ENCODE measurements around the gene NRDC.

Gene NRDC, protein sequence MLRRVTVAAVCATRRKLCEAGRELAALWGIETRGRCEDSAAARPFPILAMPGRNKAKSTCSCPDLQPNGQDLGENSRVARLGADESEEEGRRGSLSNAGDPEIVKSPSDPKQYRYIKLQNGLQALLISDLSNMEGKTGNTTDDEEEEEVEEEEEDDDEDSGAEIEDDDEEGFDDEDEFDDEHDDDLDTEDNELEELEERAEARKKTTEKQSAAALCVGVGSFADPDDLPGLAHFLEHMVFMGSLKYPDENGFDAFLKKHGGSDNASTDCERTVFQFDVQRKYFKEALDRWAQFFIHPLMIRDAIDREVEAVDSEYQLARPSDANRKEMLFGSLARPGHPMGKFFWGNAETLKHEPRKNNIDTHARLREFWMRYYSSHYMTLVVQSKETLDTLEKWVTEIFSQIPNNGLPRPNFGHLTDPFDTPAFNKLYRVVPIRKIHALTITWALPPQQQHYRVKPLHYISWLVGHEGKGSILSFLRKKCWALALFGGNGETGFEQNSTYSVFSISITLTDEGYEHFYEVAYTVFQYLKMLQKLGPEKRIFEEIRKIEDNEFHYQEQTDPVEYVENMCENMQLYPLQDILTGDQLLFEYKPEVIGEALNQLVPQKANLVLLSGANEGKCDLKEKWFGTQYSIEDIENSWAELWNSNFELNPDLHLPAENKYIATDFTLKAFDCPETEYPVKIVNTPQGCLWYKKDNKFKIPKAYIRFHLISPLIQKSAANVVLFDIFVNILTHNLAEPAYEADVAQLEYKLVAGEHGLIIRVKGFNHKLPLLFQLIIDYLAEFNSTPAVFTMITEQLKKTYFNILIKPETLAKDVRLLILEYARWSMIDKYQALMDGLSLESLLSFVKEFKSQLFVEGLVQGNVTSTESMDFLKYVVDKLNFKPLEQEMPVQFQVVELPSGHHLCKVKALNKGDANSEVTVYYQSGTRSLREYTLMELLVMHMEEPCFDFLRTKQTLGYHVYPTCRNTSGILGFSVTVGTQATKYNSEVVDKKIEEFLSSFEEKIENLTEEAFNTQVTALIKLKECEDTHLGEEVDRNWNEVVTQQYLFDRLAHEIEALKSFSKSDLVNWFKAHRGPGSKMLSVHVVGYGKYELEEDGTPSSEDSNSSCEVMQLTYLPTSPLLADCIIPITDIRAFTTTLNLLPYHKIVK

DNA sequence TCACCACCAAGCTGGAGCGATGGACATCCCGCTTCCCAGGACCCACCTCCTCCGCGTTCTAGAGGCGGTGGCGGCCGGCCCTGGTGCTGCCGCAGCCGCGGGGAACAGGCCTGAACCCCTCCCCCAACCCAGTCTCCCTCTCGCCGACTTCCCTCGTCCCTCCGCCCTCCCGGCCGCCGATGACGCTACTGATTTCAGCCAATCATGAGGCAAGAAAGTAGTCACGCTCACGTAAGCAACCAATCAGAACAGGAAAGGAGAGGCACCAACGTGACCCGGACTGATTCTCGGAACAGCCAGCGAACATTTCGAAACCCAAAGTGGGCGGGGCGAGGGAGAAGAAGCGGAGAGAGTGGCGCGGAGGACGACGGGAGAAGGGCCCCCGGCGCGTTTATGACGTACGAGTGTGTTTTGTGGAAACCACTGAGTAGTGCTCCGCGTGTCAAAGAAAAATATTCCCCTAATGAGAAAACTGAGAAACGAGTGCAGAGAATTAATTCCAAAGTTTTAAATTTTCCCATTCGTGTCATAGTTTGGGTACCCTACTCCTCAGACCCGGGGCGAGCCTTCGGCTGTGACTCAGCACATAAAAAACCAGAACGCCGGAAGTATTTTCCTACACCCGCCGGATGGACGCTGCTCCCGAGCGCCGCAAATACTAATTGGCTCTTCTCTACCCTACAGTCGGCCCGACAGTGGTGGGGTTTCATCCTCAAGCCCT is at the start of gene NRDC:
Gene NRDC (minus strand): TSS at position 112 of the 721 bp plus-strand sequence. CDS start 112 bp downstream, outside the sequence.
- DNase-seq (ENCODE audit: low read depth in 2 of 3, low spot score in 2 of 3), result peak; percentile 95 to 99 (median 97)

DNA sequence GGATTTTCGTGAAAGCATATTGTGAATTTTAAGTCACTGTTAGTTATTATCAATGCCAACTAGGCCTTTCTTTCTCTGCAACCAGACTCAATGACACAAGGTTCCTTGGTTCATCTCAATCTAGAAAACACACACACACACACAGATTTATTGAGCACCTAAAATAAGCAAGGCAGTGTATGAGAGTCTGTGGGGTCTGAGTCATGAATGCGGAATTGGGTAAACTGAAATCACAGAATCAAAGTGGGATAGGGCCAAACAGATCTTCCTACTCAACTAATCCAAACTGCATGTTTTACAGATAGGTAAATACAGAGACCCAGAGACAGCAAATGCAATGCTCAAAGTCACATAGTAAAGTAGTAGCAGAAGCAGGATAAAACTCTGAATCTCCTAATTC is 48.5 kb upstream of the NRDC start:
- no peak for DNase-seq (ENCODE audit: low read depth in 2 of 3, low spot score in 2 of 3)

DNA sequence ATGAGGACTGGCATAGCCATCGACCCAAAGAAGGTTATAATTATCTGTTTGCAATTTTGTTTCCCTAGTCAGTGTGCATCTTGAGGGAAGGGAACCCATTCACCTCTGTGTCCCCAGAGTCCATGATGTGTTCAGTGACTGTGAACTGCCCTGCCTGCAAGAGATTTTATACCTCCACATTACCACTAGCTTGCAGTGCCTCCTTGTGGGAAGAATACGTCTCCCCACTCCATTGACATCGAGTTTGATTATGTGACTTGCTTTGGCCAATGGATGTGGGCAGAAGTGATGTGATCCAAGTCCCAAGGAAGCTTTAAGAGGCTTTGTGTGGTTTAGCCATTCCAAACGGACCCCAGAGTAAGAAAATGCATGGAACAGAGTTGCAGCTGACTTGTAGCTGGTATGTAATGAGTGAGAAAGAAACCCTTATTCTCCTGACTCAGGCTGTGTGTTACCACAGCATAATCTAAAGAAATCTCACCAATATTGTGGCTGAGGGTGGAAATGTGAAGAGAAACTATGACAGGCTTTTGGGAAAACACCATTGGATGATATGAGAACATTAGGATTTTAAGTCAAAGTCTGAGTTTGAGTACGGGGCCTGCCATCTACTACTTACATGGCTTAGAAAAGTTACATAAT is 47.8 kb upstream of the NRDC start:
- no peak for DNase-seq (ENCODE audit: low read depth in 2 of 3, low spot score in 2 of 3)

DNA sequence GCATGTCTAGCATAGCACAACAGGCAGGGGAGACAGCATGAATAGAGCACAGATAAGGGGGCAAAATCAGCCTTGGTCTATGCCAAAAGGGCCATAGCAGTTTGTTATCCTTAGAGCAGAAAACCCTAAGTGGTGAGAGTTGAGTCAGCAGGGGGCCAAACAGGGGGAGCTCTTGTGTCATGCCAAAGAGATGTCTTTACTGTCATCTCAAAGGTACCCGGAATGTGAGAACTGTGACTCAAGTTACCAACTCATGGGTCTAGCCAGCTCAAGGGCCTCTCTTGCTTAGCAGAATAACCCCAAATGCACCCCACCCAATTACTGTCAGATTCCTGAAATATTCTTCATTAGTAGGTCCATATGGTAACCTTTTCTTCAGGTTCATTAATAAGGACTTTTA is 45.9 kb upstream of the NRDC start:
- DNase-seq (ENCODE audit: low read depth in 2 of 3, low spot score in 2 of 3), result peak in 1 of 3 experiments; percentile 1

DNA sequence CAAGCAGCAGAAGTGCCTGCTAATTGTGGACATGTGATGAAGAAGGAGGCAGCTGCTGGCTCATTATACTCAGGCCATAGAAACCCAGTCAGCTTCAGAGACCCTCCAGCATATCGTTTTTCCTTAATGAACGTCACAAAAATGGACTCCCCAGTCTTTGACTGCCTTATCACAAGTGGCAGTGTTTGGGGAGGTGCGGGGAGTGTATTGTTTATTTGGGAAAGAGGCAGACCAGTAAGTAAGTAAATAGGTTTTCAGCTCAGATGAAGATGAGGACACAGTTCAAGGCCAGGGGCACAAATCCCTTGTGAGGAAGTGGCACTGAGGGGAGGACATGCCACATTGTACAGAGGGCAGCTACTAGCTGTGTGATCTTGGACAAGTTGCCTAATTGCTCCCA is 43.5 kb upstream of the NRDC start:
- no peak for DNase-seq (ENCODE audit: low read depth in 2 of 3, low spot score in 2 of 3)

DNA sequence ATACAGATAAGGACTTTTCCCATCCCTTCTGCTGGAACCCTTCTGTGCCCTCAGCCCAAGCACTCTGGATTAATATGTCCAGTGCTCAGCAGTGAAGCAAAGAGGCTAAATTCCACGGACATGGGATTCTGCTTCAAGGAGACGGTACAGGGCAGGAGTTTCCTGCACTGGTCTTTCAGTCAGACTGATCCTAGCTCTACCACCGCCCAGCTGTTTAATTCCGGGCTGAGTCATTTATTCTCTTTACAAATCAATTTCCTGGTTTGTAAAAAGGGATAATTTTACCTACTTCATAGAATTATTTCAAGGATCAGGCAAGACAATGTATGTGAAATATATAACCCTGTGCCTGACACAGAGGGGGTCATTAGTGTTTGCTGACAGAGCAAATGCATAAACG is 41.6 kb upstream of the NRDC start:
- DNase-seq (ENCODE audit: low read depth in 2 of 3, low spot score in 2 of 3), result no peak

DNA sequence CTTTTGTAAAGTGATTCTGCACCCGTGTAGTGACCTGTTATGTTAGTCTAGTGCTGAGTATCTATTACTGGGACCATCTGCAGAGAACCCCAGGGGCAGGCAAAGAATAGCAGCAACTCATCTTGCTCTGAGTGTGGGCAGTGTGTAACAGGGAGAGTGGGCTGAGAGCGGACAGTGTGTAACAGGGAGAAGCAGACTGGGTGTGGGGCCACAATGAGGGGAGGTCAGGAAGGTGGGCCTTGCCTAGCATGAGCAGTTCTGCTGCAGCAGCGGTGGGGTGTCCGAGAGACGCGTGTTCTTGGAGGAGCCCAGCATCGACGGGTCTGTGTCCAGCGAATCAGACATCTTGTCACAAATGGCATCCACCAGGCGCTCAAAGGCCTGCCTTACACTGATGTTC is 41.2 kb upstream of the NRDC start:
- no peak for DNase-seq (ENCODE audit: low read depth in 2 of 3, low spot score in 2 of 3)

DNA sequence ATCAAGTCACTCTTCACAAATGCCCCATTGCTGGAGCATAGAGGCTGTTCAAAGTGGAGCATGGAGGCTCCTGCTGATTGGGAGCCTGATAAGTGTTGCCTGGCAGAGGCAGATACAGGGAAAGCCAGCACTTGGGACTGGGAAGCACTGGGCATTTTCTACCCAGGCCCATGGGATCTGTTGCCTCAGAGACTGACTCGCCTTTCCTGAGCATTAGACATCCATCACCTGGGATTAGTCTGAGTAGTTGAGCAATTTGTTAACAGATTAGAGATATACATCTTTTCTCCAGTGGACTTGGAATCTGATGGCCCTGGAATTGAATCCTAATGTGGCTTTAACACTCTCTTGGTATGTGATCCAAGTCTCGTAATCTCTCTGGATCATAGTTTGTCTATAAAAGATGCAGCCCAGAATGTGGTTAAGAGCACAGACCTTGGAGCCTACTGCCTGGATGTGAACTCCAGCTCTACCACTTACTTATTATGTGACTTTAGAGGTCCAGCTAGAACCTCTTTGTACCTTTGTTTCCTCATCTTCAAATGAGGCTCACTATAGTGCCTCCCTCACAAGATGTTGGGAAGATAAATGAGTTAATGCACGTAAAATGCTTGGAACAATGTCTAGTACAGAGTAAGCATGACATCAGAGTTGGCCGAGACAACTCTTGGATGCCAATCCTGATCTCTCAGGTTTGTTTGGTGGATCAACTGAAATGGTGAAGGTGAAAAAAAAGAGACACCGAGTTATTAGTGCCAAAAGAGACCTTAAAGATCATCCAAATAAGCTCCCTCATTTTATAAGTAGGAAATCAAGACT is 38.3 kb upstream of the NRDC start:
- DNase-seq (ENCODE audit: low read depth in 2 of 3, low spot score in 2 of 3), result no peak

DNA sequence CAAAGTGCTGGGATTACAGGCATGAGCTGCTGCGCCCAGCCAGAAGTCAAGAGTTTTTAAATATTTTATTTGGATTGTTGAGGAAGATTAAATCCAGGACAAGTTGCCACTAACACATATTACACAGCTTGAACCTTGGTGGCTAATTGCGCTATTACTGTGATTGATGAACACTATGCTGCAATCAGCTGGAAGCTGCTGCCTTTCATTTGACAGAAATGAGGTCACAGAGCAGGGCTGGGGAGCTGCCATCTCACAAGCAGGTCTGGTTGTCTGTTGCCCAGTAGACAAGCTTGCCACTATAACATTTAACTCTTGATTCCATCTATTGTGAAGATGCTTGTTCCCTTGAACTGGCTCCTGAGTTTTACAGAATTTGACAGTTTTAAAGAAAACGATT is 37.4 kb upstream of the NRDC start:
- DNase-seq (ENCODE audit: low read depth in 2 of 3, low spot score in 2 of 3), result no peak

DNA sequence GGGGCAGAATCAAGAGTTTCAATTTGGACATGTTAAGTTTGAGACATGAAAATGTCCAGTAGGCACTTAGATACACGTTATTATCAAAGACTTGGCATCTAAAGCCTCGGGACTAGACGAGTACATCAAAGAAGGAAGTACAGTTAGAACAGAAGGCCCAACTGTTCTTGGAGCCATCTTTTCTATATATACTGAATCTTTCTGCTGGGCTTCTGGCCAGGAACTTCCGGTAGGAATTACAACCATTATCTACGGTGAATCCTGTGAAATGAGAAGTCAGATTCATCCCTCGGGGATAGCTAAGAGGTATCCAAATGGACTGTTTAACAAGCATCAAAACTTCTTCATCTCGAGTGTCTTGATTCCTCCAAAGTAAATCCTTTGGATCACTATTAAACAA is 34.4 kb upstream of the NRDC start:
- no peak for DNase-seq (ENCODE audit: low read depth in 2 of 3, low spot score in 2 of 3)

DNA sequence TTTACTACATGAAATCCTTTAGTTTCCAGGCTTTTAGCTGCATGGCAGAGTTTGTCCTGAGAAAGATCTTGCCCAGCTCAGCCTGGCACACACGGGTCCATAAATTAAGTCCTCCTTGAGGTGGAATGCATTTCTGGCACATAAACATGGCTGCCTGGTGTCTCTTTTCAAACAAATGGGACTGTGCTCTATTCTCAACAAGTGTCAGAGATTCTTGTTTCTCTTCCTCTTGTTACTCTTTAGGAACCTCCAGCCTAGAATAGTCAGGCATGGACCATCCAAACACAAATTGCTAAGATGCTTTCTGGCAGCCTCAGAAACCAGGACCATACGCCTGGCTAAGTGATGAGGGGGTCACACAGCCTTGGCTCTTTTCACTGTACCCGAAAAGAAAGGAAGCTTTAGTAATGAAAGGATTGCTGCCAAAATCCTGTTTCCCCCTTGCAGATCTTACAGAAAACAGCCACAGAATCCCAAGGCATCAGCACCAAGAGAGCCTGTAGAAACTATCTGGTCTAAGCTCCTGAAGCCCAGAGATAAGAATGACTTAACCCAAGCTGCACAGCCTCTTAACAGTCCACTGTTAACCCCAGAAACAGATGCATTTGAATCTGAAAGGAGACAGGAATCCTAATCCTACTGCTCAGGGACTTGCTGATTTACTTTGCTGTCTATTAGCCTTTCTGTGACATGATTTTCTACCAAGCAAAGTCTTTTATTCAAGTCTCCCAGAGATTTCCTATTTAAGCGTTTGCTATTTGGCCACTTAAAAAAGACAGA is 31.9 kb upstream of the NRDC start:
- DNase-seq (ENCODE audit: low read depth in 2 of 3, low spot score in 2 of 3), result no peak

DNA sequence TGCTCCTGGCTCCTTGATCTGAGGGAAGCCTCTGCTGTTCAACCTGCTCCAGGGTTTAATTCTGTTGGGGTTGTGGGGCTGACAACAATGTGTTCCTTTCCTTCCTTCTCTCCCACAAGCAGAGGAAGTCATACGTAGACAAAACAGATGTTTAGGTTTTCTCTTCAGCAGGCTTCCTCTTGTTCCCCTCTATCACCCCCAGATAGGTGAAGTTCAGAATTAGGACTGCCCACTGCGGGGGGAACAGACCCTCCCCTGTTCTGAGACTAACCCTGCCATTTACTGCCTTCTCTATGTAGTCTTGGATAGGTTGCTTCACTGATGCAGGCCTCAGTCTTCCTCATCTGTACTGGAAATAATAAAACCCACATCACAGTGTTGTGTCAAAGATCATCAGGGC is 30.0 kb upstream of the NRDC start:
- DNase-seq (ENCODE audit: low read depth in 2 of 3, low spot score in 2 of 3), result no peak

DNA sequence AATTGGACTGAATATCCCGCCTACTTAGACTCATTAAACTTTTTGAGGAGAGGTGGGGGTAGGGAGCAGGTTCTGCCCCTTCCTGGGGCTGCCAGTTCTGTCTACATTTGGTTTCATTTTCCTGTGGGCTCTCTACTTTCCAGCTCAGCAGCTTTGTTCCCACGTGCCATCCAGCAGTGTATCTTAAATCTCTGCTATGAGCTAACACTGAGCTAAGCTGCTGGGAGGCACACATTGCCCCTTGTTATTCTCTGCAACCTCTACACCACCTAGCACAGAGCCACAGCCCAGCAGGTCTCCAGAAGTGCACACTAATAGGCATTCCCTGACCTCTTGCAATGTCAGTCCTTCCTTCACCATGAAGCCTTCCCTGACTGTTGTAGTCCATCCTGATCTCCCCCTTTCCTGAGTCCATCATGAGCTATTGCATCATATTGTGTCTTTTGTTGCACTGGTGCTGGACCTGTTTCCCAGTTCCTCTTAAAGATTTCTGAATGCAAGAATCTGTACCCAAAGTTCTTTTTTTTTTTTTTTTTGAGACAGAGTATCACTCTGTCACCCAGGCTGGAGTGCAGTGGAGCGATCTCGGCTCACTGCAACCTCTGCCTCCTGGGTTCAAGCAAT is 28.7 kb upstream of the NRDC start:
- no peak for DNase-seq (ENCODE audit: low read depth in 2 of 3, low spot score in 2 of 3)

DNA sequence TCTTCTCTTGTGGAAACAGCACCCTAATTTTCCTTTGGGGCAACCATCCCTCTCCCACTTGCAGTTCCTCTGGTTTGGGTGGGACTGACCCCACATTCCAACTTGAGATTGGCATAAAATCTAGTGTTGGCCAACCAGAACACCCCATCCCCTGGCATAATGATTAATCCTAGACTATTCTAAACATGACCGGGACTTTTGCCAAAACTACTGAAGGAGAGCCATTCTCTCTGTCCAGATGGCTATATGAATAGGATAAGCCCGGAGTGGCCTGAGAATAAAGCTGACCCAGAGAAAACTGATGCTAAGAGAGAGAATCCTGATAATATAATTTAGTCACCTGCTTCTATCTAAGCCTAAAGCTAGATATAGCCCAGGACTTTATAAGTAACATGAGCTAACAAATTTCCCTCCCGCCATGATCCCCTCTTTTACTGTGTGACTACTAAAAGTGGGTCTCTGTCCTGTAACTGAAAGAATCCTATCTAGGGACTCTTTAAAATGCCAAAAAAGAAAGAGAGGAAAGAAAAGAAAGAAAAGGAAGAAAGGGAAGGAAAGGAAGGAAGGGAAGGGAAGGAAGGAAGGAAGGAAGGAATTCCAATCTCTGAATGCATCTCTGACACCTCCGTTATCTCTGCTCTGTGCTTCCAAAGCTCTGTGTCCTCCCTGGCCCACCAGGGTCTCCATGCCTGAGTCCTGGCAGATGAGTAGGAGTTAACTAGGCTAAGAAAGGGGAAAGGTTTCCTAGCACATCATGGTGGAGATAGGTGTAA is 28.0 kb upstream of the NRDC start:
- DNase-seq (ENCODE audit: low read depth in 2 of 3, low spot score in 2 of 3), result no peak

DNA sequence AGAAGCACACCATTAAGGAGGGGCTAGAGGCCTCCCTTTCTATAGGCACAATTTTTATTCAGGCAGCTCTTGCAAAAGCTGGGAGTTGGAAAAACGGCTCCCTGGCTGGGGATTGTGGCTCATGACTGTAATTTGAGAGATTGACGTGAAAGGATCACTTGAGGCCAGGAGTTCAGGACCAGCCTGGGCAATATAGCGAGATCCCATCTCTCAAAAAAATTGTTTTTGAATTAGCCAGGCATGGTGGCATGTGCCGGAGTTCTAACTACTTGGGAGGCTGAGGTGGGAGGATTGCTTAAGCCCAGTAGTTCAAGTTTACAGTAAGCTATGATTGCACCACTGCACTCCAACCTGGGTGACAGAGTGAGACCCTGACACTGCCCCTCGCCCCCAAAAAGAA is 23.9 kb upstream of the NRDC start:
- no peak for DNase-seq (ENCODE audit: low read depth in 2 of 3, low spot score in 2 of 3)

DNA sequence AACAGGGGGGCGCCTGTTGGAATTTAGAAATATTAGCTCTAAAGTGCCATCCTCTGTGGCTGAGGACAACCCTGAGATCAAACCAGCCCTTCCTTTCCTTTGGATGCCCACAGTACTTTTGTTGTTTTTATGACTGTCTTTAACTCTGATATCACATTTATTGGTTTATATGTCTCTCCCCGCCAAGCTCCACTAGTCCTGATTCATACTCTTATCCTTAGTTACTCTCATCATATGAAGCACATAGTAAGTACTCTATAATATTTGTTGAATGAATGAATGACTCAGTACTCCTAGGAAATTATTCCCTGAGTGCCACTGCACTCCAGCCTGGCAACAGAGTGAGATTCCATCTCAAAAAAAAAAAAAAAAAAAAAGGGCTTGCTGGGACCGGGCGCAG is 22.6 kb upstream of the NRDC start:
- DNase-seq (ENCODE audit: low read depth in 2 of 3, low spot score in 2 of 3), result no peak

DNA sequence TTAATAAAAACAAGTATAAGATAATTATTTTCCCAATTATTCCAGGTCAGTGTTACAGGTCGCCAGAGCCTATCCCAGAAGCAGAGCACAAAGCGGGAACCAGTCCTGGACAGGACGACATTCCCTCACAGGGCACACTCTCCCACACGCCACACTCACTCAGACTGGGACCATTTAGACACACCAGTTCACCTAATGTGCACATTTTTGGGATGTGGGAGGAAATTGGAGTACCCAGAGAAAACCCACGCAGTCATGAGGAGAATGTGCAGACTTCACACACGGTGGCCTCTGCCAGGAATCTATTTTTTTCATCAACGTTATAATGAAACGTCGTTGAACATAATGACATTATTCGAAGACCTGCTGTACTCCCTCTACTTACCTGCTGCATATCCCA is 20.5 kb upstream of the NRDC start:
- no peak for DNase-seq (ENCODE audit: low read depth in 2 of 3, low spot score in 2 of 3)
